NCI-H1092 (cell line): ENCODE measurements around the gene HES3.

ENCODE experiments used
- DNase-seq: peaks from one replicate; lab custom pipeline; 2025; lab: John Stamatoyannopoulos, UW

HES3 gene, protein sequence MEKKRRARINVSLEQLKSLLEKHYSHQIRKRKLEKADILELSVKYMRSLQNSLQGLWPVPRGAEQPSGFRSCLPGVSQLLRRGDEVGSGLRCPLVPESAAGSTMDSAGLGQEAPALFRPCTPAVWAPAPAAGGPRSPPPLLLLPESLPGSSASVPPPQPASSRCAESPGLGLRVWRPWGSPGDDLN

DNA sequence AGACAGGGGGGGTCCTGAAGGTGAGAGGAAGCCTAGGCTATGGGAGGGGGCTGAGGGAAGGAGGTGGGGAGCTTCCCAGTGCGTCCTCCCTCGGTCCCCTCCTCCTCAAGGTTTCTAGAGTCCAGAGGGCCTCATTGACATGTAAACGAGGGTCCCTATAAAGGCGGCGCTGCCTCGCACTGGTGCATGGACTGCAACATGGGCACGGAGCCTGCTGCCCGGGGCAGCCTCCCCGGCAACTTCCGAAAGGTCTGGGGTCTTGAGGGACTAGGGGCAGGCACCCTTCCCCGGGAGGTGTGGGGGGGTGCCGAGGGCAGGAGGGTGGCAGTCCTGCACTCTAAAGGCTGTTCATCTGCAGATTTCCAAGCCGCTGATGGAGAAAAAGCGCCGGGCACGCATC is at the start of gene HES3:
Gene HES3, plus strand, starts transcription at position 187 of the 400 bp plus-strand sequence. Its CDS starts 187 bp downstream, at position 374.
- no peak for DNase-seq

DNA sequence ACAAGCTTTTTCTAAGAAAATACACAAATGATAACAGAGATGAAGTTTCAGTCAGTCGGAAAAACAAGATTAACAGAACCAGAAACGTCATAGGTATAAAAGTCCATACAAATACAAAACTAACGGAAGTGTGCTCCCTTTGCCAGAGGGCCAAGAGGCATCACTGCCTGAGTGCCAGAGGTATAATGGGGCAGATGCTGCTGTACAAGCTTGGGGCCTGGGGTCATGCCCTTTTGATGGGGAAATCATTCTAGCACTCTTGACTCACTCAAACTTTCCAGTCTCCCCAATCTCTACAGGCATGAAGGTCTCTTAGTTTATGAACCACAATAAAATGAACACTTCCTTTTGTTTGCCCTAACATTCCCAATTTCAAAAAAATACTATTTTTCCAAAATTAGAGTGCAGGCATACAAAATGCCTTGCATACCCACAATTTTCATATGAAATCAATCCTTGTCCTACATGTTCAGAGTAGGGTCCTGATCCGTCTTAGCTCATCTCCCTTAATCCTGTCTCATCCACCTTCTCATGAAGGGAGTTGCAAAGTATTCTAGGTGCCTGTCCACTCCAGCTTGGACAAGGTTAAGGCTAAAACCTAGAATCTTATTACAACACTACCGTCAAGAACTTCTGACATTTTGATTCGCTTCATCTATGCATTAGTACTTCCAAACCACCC is 46.1 kb upstream of the HES3 start:
- no peak for DNase-seq

DNA sequence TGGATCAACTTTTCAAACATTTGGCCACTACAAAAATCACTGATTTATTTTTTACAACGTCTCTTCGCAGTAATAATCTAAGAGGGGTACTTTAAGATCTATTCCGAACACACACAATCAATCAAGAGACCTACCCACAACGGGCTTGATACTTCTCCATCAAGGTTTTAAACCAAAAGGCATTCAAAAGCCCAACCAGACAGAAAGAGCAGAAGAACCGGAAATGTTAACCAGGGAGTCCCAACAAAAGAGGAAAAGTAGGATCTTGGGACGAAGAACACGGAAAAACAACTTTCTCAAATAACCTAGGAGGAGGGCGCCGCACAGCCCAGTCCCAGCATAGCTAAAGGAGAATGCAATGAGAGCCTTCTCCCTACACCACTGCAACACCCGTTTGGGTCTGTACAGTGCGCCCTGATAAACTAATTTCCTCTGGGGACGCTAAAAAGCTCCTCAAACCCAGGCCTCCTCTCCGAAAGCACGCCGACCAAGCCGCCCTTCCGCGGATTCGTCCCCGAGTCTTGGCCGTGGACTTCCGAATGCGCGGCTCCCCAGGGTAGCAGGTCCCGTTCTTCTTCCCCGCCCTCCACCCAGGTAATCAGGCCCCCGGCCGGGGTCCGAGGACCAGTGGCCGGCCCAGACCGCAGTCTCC is 45.2 kb upstream of the HES3 start:
- DNase-seq: no peak

DNA sequence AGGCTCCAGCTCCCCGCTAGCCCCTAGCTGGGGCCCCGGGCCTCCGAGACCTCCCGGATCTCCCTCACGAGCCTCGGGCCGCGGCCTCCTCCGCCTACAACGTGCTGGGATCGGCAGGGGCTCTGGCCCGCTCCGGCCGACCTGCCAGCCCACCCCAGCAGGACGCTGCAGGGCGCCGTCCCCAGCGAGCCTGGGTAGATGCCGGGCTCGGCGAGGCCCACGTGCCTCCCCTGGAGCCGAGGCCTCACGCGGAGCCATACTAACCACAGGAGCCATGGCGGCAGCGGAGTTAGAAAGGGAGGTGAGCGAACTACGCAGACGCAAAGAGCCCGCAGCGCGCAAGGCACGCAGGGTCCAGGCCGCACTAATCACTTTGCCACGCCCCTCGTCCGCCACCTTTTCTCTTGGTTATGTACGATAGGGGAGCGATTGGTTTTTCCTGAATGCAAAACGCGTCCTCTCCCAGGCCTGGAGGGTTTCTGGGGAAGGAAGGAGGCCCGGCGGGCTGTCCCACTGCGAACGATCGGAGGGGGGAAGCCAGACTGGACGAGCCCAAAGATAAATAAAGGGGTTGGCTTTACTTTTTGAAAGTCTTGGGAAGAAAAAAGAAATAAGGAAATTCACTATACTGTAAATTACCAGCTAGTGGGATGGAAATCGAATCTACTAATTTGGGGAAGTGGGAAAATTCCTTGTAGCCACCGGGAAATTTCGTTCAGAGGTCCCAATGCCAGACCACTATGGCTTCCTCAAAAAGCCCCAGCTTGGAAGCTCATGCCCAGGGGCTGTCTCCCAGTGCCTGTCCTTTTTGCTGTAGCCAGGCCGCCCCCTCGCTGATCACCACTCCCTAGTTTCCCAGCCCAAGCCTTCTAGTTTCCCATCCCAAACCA is 44.4 kb upstream of the HES3 start, which contains the start of gene RPL22:
Gene RPL22, minus strand, starts transcription at position 298 of the 890 bp plus-strand sequence. Its CDS starts 22 bp downstream, at position 276.
- peak; percentile 100 for DNase-seq

DNA sequence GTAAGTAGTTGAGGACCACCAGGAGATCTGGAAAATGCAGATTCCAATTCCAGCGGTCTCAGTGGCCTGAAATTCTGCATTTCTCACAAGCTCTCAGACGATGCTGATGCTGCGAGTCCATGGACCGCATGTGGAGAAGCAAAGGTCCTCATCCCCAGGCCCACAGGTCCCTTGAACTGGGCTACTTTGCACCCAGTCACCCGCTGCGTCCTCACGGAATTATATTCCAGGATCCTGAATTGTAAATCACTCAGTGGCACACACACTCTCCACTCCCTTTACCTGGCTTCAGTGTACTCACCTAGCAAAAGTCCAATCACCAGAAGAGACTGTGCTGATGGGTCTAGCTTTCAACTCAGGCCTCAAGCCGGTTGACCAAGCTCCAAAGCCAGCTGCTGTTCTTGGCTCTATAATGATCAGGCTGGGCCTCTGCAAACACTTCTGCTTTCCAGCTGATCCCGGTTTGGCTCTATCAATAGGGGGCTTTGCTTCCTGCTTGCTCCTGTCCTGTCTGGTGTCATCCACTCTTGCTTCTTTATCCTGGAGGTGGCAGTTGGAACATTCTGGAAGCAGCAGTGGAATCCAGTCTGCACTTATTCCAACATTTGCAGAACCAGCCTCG is 43.7 kb upstream of the HES3 start:
- DNase-seq: peak; percentile 80

DNA sequence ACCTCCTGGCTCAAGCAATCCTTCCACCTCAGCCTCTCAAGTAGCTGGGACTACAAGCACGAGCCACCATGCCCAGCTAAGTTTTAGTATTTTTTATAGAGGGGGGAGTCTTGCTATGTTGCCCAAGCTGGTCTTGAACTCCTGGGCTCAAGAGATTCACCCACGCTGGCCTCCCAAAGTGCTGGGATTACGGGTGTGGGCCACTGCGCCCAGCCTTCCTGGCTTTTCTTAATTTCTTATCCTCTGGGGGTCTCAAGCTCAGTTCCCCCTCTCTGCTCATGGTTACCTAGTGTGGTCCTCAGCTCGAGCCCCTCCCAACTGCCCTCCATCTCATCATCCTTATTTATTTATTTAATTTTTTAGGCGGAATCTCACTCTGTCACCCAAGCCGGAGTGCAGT is 41.7 kb upstream of the HES3 start:
- DNase-seq: no peak

DNA sequence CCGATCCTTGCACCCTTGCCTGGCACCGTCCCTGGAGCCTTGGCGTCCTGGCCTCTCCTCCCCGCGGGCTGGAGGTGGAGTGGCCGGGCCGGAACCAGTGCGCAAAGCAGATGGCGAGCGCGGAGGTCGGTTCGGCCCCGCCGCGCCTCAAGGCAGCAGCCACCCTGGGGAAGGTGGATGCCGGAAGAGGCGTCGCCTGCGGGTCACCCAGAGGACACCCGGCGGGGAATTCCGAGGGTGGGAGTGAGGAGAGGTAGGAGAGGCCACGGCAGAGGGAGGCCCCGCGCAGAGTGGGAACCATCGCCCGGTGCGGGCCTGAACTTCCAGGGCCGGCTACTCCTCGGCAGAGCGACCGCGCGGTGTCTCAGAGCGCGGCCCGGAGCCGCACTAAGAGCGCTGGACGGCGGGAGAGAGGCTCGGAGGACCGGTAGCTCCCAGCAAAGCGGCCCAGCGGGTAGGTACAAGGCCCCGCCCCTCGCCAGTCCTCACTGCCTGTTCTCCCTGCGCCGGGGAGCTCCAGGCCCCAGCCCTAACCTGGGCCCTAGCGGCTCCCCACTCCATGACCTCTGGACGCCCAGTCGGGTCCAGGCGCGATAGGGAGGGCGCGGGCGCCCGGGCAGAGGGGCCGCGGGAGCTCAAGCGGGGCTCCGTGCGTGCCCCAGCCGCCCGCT is 38.0 kb upstream of the HES3 start, which contains the start of gene RNF207:
Gene RNF207, plus strand, starts transcription at position 271 of the 671 bp plus-strand sequence. CDS start 417 bp downstream, outside the sequence.
- no peak for DNase-seq

DNA sequence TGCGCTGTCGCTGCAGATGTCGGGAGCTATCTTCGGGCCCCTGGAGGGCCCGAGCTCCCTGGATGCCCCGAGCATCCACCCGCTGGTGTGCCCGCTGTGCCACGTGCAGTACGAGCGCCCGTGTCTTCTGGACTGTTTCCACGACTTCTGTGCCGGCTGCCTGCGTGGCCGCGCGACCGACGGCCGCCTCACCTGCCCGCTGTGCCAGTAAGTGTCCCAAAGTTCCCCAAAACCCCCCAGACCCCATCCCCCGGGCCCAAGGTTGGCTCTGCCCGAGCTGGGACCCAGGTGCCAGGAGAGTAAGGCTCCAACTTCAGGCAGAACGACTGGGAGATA is 37.5 kb upstream of the HES3 start:
- DNase-seq: no peak

DNA sequence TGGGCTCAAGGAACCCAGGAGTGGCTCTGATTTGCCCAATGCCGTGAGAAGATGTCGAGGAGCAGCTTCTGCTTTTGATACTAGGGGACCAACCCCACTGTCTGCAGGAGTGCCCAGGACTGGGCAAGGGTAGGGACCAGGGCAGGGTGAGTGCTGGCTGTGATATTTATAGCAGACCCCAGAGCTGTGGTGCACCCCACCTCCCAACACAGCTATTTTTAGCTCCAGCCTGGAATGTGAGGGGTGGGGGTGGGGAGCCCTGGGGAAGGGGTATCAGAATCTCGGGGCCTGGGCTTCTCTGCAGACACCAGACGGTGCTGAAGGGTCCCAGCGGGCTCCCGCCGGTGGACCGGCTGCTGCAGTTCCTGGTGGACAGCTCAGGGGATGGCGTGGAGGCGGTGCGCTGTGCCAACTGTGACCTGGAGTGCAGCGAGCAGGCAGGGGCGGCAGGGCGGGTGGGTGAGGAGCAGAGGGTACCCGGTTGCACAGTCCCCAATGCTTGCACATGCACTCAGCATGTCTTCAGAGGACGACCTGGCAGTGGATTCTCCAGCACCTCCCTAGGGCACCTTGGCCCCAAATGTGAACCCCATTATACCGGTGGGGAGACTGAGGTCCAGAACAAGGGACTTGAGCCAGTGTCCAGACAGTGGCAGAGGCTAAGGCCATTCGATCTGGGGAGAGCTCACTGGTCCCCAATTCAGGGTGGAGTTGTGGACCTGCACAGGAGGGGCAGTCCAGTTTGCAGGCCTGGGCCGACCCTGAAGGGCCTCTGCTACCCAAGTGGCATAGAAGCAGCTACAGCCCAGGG is 36.7 kb upstream of the HES3 start:
- no peak for DNase-seq

DNA sequence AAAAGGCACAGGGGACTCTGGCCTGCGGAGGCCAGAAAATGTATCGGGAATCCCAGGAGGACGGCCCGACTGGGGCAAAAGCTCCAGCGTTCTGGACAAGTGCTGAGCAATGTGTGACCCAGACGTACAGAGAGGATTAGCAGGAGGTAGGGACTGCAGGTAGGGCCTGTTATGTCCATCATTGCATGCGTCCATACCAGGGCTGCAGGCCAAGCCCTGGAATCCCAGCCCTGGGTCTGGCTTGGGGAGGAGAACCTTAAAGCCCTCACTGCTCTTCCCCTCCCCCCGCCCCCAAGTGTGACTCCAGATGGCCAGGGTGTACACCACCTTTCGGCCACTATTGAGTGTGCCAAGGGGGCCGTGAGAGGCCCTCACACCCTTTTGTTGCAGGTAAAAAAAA is 36.1 kb upstream of the HES3 start:
- no peak for DNase-seq

DNA sequence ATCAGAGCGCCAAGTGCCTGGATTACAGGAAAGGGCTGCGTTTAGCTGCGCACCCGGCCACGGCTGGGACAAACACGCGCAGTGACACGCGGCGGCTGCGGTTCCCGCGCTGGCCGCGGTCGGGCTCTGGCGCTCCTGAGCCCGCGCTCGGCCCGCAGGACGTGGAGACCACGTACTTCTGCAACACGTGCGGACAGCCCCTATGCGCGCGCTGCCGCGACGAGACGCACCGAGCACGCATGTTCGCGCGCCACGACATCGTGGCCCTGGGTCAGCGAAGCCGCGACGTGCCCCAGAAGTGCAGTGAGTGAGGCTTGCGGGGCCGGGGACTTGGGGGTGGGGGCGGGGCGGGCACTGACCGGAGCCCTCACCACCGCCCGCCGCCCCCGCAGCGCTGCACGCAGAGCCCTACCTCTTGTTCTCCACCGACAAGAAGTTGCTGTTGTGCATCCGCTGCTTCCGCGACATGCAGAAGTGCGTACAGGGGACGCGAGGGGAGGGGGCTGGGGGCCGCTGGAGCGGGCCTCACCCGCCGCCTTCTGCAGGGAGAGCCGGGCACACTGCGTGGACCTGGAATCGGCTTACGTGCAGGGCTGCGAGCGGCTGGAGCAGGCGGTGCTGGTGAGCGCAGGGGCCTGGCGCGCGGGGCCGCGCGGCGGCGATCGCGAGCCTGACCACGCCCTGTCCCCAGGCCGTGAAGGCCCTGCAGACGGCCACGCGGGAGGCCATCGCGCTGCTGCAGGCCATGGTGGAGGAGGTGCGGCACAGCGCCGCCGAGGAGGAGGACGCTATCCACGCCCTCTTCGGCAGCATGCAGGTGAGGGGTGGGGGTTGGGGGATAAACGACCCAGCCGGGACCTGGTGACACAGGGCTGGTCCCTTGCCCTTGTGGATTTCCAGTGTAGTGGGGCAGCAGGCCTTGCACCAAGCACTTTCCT is 35.0 kb upstream of the HES3 start:
- DNase-seq: peak; percentile 82

DNA sequence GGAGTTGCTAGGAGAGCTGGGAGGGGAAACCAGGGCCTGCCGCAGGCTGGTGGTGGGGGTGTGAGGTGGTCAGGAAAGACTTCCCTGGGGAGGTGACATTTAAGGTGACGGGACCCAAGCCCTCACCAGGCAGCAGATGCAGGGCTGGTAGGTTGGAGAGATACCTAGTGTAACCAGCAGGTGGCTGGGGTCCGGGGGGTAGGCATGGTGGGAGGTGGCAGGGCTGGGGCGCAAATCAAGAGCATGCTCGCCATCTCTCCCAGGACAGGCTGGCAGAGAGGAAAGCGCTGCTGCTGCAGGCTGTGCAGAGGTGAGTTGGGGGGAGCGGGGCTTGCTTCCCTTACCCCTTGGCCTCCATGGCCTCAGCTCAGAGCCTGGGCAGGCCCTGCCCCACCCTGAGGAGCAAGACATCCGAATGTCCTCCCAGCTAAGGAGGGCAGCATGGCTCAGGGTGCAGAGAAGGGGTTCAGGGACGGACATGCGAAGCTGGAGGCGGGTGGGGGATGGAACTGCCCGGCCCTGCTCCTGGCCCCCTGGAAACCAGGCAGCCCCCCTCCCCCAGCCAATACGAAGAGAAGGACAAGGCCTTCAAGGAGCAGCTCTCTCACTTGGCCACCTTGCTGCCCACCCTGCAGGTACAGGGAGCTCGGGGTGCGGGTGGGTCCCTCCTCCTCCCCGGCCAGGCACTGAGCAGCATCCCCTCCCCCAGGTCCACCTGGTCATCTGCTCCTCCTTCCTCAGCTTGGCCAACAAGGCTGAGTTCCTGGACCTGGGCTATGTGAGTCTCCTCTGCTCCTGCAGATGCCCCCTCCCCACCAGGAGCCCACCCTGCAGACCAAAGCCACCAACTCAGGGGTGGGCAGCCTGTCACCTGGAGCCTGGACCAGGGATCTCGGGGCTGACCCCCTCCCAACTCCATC is 34.1 kb upstream of the HES3 start:
- peak; percentile 71 for DNase-seq

DNA sequence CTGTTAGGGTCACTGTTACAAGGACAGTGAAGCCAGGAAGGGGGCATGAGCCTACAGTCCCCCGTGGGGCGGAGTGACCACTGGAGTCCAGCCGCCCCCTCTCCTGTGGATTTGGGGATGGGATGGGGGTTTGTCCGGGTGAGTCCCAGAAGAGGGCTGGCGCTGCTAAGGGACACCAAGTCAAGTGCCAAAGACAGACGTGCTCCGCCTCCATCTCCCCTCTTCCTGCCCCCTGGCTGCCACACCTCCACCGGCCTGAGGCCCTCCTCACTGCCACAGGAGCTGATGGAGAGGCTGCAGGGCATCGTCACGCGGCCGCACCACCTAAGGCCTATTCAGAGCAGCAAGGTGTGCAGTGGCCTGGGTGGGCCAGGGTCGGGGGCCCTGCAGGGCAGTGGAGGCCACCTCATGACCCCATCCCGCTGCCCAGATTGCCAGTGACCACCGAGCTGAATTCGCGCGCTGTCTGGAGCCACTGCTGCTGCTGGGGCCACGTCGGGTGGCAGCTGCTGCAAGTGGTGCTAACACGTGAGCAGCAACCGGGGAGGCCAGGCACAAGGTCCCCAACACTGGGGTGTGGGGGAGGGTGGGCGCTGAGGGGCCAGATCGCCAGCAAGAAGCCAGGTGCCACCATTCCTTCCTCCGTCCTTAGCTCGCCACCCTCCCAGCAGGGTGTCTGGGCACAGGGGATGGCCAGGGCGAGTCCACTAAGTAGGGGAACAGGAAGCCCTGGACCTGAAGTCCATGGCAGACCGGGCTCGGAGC is 33.2 kb upstream of the HES3 start:
- DNase-seq: no peak

DNA sequence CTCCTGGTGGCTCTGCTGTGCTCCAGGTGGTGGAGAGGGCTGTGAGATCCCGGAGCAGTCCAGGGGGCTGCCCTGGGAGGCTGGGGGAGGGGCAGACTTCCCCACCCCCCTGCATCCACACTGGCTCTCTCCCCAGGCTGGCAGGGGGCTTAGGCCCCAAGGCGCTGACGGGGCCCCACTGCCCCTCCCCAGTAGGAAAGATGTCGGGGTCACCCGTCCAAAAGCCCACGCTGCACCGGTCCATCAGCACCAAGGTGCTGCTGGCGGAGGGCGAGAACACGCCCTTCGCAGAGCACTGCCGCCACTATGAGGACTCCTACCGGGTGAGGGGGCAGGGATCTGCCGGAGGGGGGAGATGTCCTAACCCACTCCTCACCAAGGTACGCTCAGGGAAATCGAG is 32.2 kb upstream of the HES3 start:
- no peak for DNase-seq

DNA sequence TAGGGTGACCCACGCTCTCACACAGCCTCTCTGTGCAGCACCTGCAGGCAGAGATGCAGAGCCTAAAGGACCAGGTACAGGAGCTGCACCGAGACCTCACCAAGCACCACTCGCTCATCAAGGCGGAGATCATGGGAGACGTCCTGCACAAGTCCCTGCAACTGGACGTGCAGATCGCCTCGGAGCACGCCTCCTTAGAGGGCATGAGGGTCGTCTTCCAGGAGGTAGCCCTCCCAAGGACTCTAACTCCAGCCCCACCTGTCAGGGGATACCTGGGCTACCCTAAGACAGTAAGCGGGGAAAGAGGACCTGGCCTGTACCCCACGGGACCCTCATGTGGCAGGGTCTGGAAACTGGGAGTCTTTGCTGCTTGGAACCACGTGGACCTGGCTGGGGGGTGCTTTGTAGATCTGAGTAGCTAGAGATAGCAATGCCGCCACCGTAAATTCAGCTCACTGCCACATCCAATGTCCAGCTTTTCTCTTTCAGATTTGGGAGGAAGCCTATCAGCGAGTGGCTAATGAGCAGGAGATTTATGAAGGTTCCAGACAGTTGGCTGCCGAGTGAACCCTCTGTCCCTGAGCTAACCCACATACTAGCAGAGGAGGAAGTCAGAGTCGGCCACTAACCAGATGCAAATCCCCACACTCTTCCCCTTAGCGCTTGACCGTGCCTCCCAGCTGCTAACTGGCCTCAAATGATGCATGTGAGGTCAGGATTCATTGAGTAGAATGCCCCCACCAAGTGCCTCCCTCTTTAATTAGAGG is 31.6 kb upstream of the HES3 start:
- DNase-seq: no peak

DNA sequence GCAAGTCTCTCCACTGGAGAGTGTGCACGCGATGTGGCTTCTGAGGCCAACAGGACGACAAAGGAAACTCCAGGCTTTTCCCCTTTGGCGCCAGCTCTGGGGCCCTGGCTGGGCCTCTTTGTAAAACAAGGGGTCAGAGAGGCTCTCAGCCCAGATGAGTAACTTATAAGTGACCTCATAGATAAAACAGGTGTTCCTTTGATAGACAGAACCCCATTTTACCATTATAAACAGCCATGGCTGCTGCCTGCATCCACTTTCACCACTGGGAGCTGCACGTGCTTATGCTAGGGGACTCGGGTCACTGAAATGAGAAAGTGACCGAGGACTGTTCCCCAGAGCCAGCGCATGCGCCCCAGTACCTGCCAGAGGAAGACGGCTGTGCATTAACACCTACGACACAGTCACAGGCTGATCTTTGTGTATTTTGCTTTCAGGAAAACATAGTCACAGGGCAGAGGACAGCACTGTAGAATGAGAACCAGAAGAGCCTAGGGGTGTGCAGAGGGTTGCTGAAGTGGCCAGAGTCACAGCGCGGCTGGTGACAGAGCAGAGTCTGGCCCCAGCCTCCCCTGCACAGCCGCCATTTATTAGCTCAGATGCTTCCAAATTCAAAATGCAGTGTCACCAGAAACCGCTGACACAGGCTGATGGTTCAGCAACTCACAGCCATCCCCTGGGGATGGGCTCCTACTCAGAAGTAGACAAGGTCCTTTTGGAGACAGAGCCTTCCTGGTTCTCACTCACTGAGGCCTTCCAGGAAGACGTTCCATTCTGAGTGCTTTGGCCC is 25.4 kb upstream of the HES3 start:
- DNase-seq: no peak
